ENCODE measurements around the gene CBX5.

CBX5 gene

GRCh38 chr12:54220567-54220966 is 59.4 kb downstream of the CBX5 start:
- Histone ChIP-seq H3K27ac (peak overlapping the region in 5 of 11 experiments; percentile 21 to 51 (median 40); a peak in 11 of 22 replicates), H3K4me3 (no peak overlapping the region), H3K27me3 (peaks cover 9 to 25% (median 18%) of the 10 kb centered on the region in 11 experiments; a peak in 18 of 22 replicates), H3K36me3 (no peaks in the 10 kb centered on the region), H4K20me1 (no peaks in the 10 kb centered on the region), H3K4me2 (peak overlapping the region in 7 of 11 experiments; percentile 25 to 62 (median 41); a peak in 10 of 22 replicates), H3K9ac (peak overlapping the region in 1 of 11 experiments; percentile 2; a peak in 1 of 22 replicates), H3K9me3 (replicated peaks in 1 of 11) (no peaks in the 10 kb centered on the region), H3K4me1 (peaks cover 26 to 90% (median 44%) of the 10 kb centered on the region in 10 experiments)
- TF ChIP-seq Cebpa-rat (IDR thresholded peaks at IDR 0.05): no peak

DNA sequence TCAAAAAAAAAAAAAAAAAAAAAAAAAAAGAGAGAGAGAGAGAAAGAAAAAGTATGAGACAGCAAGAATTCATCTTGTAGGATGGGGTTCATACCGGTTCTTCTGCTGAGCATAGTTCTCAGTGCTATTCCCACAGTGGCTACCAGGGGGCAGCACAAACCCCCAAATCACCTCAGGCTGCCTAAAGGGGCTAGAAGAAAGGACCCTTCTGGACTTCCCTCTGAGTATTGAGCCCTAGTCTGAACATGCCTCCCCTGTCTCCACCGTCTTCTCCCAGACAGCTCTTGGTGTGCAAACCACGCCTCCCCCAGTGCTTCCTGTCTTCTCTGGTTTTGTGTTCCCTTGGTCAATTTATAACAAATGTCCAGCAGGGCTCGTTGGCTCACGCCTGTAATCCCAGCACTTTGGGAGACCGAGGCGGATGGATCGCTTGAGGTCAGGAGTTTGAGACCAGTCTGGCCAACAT is 59.8 kb downstream of the CBX5 start:
- Histone ChIP-seq H3K9ac (peak overlapping the region in 1 of 11 experiments; percentile 2; a peak in 1 of 22 replicates), H3K27ac (peak overlapping the region in 5 of 11 experiments; percentile 21 to 51 (median 40); a peak in 10 of 22 replicates), H3K36me3 (no peaks in the 10 kb centered on the region), H3K9me3 (replicated peaks in 1 of 11) (no peaks in the 10 kb centered on the region), H3K4me1 (peaks cover 30 to 90% (median 47%) of the 10 kb centered on the region in 10 experiments), H3K27me3 (peaks cover 9 to 29% (median 23%) of the 10 kb centered on the region in 11 experiments; a peak in 18 of 22 replicates), H3K4me3 (no peak overlapping the region), H4K20me1 (no peaks in the 10 kb centered on the region; a peak in 1 of 22 replicates), H3K4me2 (peak overlapping the region in 8 of 11 experiments; percentile 25 to 62 (median 37); a peak in 13 of 22 replicates)
- no peak for TF ChIP-seq Cebpa-rat (IDR thresholded peaks at IDR 0.05)

- Histone ChIP-seq H3K27me3 (peaks cover 9 to 40% (median 31%) of the 10 kb centered on the region in 11 experiments; a peak in 19 of 22 replicates), H4K20me1 (no peaks in the 10 kb centered on the region; a peak in 1 of 22 replicates), H3K9me3 (replicated peaks in 1 of 11) (no peaks in the 10 kb centered on the region), H3K4me2 (peak overlapping the region; percentile 86 to 97 (median 95)), H3K4me1 (peaks cover 34 to 86% (median 50%) of the 10 kb centered on the region in 10 experiments), H3K4me3 (peak overlapping the region; percentile 32 to 60 (median 51); a peak in 17 of 20 replicates), H3K27ac (peak overlapping the region in 9 of 11 experiments; percentile 24 to 79 (median 70); a peak in 15 of 22 replicates), H3K9ac (peak overlapping the region in 9 of 11 experiments; percentile 39 to 79 (median 72); a peak in 17 of 22 replicates), H3K36me3 (no peaks in the 10 kb centered on the region)
- TF ChIP-seq Cebpa-rat (IDR thresholded peaks at IDR 0.05): no peak
Measured at GRCh38 chr12:54217774-54218241, 62.1 kb downstream of the CBX5 start.

GRCh38 chr12:54216797-54217661 is 62.9 kb downstream of the CBX5 start:
- Histone ChIP-seq H3K4me1 (peaks cover 32 to 78% (median 49%) of the 10 kb centered on the region in 10 experiments), H3K27me3 (peaks cover 9 to 46% (median 34%) of the 10 kb centered on the region in 11 experiments; a peak in 19 of 22 replicates), H3K36me3 (no peaks in the 10 kb centered on the region), H3K4me3 (peak overlapping the region; percentile 32 to 60 (median 51); a peak in 19 of 20 replicates), H3K27ac (peak overlapping the region in 9 of 11 experiments; percentile 28 to 79 (median 70); a peak in 16 of 22 replicates), H3K9ac (peak overlapping the region in 10 of 11 experiments; percentile 32 to 79 (median 72); a peak in 18 of 22 replicates), H4K20me1 (no peaks in the 10 kb centered on the region; a peak in 1 of 22 replicates), H3K9me3 (replicated peaks in 1 of 11) (no peaks in the 10 kb centered on the region), H3K4me2 (peak overlapping the region; percentile 86 to 97 (median 95))
- TF ChIP-seq Cebpa-rat (IDR thresholded peaks at IDR 0.05): peak in 3 of 11 experiments; percentile 15 to 72 (median 18); a peak in 1 of 22 replicates

DNA sequence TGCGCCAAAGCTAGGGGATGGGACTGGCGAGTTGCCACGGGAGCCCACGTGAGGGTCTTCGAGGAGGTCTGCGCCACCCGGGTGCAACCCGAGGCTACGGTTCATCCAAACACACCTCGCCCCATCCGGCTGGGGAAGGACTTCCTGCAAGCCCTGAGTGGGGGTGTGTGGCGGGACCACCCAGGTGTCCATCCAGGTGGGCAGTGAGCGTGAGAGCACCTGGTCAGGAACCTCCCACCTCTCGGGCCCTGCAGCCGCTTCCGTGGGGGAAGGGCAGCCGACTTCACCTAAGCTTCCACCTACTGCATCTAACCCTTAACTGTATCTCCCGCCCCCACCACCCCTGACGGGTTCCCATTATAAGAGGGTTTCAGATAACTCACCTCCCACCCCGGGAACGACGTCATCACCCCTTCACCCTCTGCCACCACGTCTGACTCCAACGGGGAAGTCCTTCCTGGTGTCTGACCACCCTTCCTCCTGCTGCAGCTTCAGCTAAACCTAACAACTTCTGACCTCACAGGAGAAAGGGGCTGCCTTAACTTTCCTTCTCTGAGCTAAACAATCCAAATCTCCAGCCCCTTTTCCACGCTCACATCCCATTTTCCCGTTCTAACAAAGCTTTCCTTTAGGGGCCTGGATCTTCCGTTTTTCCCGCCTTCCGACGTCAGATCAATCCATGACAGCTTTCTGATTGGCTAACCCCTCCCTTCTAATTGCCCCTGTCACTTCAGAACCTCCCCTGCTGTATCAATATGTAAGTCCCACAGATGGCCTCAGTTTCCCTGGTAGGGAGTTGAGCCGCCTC is 63.7 kb downstream of the CBX5 start:
- no peaks in the 10 kb centered on the region; a peak in 1 of 22 replicates for H4K20me1 ChIP-seq
- H3K4me3 ChIP-seq: peak overlapping the region; percentile 20 to 60 (median 51); a peak in 15 of 20 replicates
- TF ChIP-seq Cebpa-rat (IDR thresholded peaks at IDR 0.05): no peak
- no peaks in the 10 kb centered on the region for H3K36me3 ChIP-seq
- H3K4me2 ChIP-seq: peak overlapping the region; percentile 86 to 97 (median 95)
- peak overlapping the region in 7 of 11 experiments; percentile 19 to 70 (median 37); a peak in 13 of 22 replicates for H3K27ac ChIP-seq
- H3K9me3 ChIP-seq (replicated peaks in 1 of 11): no peaks in the 10 kb centered on the region
- H3K4me1 ChIP-seq: peaks cover 32 to 69% (median 49%) of the 10 kb centered on the region in 10 experiments
- peak overlapping the region in 10 of 11 experiments; percentile 12 to 79 (median 54); a peak in 13 of 22 replicates for H3K9ac ChIP-seq
- peaks cover 9 to 54% (median 37%) of the 10 kb centered on the region in 11 experiments; a peak in 19 of 22 replicates for H3K27me3 ChIP-seq

DNA sequence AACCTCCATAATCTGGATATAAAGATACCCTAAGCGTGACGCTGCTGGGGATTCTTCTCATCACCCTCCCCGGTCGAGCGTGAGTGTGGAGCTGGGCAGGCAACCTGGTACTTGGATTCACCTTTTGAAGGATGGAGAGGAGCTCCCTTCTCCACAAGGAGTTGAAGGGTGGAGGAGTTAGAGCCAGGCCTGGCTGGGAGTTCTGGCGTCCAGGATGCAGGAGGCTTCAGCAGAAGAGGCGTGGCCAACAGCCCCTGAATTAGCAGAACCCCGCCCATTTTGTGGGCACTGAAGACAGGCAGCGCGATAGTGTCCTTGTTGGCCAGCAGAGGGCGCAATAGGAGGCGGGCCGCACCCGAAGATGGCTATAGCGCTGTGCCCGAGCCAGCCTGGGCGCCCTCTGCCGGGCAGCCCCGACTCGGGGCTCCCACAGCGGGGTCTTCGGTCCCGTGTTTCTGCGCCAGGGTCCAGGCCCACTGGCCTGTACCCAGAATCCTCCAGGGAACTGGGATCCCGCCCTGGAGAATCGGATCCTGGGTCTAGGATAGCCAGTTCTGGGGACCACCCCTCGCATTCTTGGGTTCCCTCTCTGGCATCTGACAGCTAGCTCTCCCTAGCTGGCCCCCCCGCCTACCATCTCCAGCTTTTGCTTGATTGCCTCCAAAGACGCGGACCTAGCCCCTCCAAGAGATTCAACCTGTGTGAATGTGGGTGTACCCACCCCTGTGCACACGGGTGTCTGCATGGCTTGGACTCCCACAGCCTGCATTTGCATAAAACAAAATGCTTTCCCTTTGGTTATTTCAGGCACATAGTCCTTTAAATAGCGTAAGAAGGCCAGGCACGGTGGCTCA is 65.1 kb downstream of the CBX5 start:
- H3K9ac ChIP-seq: peak overlapping the region in 9 of 11 experiments; percentile 7 to 48 (median 36); a peak in 6 of 22 replicates
- TF ChIP-seq Cebpa-rat (IDR thresholded peaks at IDR 0.05): no peak
- H3K27me3 ChIP-seq: peaks cover 9 to 68% (median 43%) of the 10 kb centered on the region in 11 experiments; a peak in 19 of 22 replicates
- H3K9me3 ChIP-seq (replicated peaks in 1 of 11): no peaks in the 10 kb centered on the region
- H3K4me3 ChIP-seq: peak overlapping the region in 5 of 10 experiments; percentile 21 to 61 (median 46); a peak in 8 of 20 replicates
- peaks cover 28 to 55% (median 40%) of the 10 kb centered on the region in 10 experiments for H3K4me1 ChIP-seq
- peak overlapping the region; percentile 60 to 95 (median 86) for H3K4me2 ChIP-seq
- H3K27ac ChIP-seq: no peak overlapping the region
- no peaks in the 10 kb centered on the region for H3K36me3 ChIP-seq
- no peaks in the 10 kb centered on the region; a peak in 1 of 22 replicates for H4K20me1 ChIP-seq

- no peak overlapping the region for H3K4me3 ChIP-seq
- H3K4me1 ChIP-seq: peaks cover 26 to 40% (median 36%) of the 10 kb centered on the region in 10 experiments
- peaks cover 0 to 7% (median 0%) of the 10 kb centered on the region in 11 experiments; a peak in 5 of 22 replicates for H4K20me1 ChIP-seq
- peaks cover 9 to 79% (median 47%) of the 10 kb centered on the region in 11 experiments; a peak in 19 of 22 replicates for H3K27me3 ChIP-seq
- no peak overlapping the region for H3K4me2 ChIP-seq
- H3K9ac ChIP-seq: no peak overlapping the region
- TF ChIP-seq Cebpa-rat (IDR thresholded peaks at IDR 0.05): no peak
- H3K36me3 ChIP-seq: no peaks in the 10 kb centered on the region
- no peaks in the 10 kb centered on the region for H3K9me3 ChIP-seq (replicated peaks in 1 of 11)
- no peak overlapping the region for H3K27ac ChIP-seq
Measured at GRCh38 chr12:54213079-54213478, 66.8 kb downstream of the CBX5 start.
